ENCODE results near the gene TRMT112.
A peak's percentile ranks its signal among the peaks of the same experiment; 100 is the strongest.

The TRMT112 gene

GRCh38 chr11:64291262-64291751 is 26.1 kb downstream of the TRMT112 start, which contains the start of gene KCNK4:
TSS of gene KCNK4 (plus strand) at chr11:64291302. CDS start at chr11:64293019, 1,717 bp downstream.
- DNase-seq: no peak

DNA sequence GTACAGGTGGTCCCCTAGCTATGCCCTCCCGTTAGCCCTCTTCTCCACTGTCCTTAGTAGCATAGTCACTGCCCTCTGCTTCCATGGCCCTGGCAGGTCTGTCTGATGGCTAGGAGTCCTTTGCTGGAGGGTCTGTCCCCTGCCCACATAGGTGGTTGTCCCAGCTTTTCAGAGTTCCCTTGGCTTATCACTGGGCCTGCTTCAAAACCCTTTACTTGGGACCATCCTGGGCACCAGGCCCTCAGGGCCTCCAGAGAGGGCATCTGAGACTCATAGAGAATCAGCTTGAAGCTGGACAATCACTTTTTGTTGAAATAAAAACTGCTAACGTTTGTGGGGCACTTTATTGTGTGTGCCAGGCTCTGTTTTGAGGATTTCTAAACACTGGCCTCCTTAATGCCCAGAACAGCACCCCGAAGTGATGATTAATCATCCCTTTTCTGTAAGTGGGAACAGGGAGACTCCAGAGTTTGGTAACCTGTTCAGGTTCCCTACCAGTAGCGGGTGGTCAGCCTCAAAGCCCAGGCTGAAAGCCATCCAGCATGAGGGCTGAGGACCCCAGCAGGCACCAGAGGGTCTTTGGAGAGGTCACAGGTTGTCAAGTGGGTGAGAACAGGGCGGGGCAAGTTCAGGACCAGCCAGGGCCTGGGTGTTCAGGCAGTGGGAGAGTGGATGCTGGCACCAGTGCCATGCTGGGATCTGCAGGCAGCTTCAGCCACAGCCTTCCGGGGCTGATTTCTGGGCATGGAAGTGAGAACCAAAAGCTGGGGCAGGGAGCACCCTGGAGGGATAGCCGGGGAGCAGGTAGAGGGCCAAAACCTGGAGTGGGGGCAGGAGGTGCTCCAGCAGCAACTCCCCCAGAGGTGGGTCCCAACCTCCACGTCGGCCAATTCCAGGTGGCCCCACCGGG is 26.8 kb downstream of the TRMT112 start:
- no peak for DNase-seq

DNA sequence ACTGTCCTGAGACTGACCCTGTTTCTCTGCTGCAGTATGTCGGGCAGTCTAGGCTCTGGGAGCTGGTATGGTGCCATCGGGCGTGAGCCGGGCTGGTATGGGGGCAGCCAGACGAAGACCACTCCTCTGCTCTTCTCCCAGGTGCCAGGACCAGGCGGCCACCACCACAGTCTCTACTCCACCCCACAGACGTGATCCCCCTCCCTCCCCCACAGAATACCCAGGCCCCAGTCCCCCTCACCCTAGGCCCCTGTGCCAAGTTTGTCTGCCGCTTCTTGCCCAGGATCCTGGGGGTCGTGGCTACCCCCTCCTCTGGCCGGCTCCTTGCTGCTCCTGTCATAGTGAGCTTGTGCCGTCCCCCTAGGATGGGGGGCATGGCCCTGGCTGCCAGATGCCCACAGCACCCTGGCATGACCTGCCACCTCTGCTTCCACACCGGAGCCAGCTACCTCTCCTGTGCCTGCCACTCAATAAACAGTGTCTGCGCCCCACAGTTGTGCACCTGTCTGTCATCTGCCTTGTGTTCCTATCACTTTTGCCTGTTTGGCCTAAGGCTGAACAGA is 28.3 kb downstream of the TRMT112 start:
- DNase-seq: no peak

DNA sequence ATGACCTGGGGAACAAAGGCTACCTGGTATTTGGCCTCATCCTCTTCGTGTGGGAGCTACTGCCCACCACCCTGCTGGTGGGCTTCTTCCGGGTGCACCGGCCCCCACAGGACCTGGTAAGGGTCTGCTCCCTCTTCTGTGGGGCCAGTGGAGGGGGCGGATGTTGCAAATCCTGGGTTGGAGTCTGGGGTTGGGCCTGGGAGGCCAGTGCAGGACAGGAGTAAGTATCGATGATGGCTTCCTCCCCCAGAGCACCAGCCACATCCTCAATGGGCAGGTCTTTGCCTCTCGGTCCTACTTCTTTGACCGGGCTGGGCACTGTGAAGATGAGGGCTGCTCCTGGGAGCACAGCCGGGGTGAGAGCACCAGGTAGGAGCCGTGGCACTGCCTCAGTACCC is 29.0 kb downstream of the TRMT112 start:
- DNase-seq: no peak

DNA sequence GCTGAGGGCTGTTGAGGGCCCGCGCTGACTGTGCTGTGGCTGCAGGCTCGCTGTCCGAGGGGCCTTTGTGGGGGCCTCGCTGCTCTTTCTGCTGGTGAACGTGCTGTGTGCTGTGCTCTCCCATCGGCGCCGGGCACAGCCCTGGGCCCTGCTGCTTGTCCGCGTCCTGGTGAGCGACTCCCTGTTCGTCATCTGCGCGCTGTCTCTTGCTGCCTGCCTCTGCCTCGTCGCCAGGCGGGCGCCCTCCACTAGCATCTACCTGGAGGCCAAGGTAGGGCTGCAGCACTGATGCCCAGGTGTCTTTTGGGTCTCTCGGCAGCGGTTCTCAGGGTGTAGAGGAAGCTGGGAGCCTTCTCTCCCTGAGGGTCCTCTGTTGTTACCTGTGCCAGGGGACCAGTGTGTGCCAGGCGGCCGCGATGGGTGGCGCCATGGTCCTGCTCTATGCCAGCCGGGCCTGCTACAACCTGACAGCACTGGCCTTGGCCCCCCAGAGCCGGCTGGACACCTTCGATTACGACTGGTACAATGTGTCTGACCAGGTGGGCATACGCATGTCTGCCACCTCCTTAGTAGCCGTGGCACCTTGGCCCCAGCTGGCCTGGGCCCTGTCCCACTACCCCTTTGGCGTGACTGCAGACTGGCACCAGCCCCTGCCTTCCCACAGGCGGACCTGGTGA is 29.5 kb downstream of the TRMT112 start:
- no peak for DNase-seq

- DNase-seq: no peak
Measured at GRCh38 chr11:64286801-64287159, 30.6 kb downstream of the TRMT112 start.

GRCh38 chr11:64285885-64286800 is 31.2 kb downstream of the TRMT112 start:
- DNase-seq: peak in 1 of 14 donors; percentile 49

DNA sequence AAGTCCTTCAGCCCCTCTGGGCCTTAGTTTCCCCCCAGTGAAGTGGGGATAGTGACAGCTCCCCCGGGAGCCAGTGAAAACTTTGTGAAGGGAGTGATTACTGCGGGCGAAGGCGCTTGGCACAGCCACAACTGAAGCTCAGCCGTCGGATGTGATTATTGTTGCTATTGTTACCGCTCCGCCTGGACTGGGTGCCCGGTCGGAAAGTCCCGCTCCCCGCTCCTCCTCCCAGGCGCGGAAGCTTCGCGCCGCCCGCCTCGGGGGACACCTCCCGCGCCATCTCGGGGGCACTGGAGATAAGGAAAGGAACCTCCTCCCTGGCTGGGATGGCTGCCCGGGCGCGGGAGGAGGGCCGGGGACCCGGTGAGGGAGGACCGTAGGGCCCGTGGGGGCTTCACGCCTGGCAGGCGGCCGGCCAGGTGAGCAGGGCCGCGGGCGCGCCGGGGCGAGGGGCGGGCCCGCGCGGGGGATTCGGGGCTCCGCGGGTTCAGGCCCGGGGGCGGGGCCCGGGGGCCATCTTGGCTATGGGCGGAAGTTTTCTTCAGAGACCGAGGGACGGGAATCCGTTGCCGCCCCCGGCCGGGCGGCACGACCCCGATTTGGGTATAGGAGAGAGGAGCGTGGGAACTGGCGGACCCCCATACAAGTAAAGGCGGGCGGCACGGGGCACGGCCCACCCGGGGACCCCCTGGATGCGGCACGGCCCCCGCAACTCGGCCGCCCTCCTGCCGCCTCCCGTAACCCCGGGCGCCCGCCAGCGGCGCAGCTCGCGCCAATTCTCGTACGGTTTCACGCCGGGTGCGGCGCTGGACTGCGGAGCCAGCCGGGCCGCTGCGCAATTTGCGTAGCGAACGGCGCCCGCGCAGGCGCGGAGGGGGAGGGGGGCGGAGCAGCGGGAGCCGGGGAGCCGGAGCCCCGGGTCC is 32.1 kb downstream of the TRMT112 start, which contains the start of gene GPR137:
Gene GPR137, plus strand, starts transcription at position 887 of the 923 bp plus-strand sequence. CDS start 677 bp downstream, outside the sequence.
- peak in 13 of 14 donors; percentile 78 to 96 (median 91) for DNase-seq

GRCh38 chr11:64284048-64284961 is 33.1 kb downstream of the TRMT112 start, which contains the start of gene BAD:
TSS of gene BAD (minus strand) at chr11:64284665. CDS start at chr11:64284368, 297 bp downstream.
- peak; percentile 71 to 95 (median 93) for DNase-seq

DNA sequence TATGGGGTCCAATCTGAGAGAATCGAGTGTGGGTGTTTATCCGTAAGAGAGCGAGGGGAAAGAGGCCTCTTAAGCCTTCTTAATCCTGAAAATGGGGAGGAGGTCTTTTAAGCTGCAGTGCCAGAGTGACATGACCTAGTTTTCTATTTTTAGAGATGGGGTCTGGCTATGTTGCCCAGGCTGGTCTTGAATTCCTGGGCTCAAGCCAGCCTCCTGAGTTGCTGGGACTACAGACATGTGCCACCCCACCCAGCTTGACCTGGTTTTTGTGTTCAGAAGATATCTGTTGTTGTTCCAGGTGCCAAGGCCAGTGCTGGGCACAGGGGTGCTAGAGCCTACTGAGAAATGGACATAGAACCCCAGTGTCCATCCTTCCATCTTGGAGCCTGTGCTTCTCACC is 34.3 kb downstream of the TRMT112 start:
- no peak for DNase-seq

DNA sequence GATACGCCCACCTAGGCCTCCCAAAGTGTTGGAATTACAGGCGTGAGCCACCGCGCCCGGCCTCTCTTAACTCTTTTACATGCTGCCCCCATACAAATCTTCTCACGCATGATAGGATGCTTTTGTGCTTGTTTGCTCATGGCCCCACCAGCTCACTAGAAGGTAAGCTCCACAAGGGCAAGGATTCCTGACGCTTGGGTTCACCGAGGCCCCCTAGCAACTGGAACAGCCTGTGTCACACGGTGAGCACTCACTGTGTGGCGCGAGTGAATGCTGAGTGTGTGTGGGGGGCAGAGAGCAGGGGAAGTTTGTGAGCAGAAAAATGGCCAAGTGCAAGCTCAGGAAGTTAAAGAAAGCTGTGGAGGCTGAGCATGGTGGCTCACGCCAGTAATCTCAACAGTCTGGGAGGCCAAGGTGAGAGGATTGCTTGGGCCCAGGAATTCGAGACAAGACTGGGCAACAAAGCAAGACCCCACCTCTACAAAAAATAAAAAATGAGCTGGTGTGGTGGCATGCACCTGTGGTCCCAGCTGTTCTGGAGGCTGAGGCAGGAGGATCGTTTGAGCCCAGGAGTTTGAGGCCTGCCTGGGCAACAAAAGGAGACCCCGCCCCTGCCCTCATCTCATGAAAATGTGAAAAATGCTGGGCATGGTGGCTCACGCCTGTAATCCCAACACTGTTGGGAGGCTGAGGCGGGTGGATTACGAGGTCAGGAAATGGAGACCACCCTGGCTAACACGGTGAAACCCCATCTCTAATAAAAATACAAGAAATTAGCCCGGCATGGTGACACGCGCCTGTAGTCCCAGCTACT is 35.2 kb downstream of the TRMT112 start:
- DNase-seq: no peak

- DNase-seq: no peak
Measured at GRCh38 chr11:64278576-64279190, 38.7 kb downstream of the TRMT112 start.

DNA sequence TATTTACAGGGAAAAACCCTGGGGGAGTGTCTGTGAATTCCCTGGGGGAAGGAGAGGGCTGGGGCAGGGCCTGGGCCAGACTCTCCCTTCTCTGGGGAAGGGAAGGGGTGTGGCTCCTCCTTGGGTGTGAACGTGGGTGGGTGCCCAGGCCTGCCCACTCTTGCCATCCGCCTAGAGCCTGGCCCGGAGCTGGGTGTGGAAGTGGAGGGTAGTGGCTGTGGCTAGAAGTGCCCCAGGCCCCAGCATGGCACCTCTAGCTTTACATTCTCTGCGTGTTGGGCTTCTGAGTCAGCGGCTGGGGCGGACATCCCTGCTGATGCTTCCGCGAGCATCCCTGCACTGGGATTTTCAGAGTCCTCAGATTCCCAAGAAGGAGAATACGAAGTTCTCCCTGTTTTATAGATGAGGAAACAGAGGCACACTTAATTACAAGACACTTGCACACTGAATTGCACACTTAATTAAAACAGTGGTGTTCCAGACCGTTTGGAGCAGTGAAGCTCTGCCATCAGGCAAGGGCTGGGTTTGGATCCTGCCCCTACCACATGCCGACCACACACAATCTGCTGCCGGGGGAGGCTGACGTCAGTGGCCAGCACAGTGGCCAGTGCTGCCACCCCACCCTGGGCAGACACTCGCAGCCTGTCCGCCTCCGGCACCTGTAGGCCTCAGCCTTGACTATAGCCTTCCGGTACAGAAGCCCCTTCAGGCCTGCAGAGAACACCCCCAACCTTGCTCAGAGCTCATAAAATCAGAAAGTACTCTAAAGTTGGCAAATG is 40.5 kb downstream of the TRMT112 start:
- DNase-seq: peak in 1 of 14 donors; percentile 62

DNA sequence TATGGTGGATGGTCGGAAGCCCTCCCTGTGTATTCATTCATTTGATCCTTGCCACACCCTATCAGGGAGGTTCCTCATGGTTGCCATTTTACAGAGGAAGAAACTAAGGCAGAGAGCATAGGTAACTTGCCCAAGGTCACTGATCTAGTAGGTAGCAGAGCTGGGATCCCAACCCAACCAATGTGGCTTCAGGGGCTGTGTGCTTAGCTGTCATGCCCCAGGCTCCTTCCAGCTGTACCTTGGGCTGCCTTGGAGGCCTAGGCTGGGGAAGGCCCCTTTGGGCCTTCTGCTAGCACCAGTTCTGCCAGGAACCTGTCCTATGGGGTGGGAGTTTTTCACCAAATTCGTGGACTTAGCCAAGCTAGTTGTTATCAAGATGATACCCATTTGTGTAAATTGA is 41.5 kb downstream of the TRMT112 start:
- DNase-seq: no peak

GRCh38 chr11:64275031-64275800 is 42.1 kb downstream of the TRMT112 start:
- DNase-seq: no peak

- DNase-seq: peak; percentile 68 to 100 (median 98)
Measured at GRCh38 chr11:64269540-64270220, 47.7 kb downstream of the TRMT112 start.

Measured in C1 segment of cervical spinal cord (tissue), 14 donors.